K562 (cell line): ENCODE data around the gene INPP5D. TPM values are rescaled to one million over a fixed set of nuclear protein-coding genes. Genes with fewer than 3 reads are reported as not detected.

ENCODE experiments used
- ATAC-seq: fragments of 200-7000 bp; cut with Tn5 transposase; 3 replicates; pipeline ENCODE4 v1.9.1; 2020; ENCODE audit warnings: moderate library complexity
- BruUV-seq: library from RNA; stranded (reverse); fragments of 400-500 nt; replicated peaks from 2 replicates; lab custom pipeline; 2021; lab: Mats Ljungman, UMichigan
- CTCF ChIA-PET: fragments of 300-600 bp; formaldehyde crosslinking; extraction: SDS; loops from one replicate; lab custom pipeline; 2021; ENCODE audit warnings: low intra/inter-chr PET ratio; lab: Yijun Ruan, JAX
- POLR2A ChIA-PET: fragments of 300-600, 350-650 bp; sonication (Branson Sonifier 250); formaldehyde crosslinking; extraction: SDS; loops from one replicate; lab custom pipeline; 2021; ENCODE audit warnings: antibody characterized with exemption, inconsistent platforms; lab: Yijun Ruan, JAX
- DNase-seq, 4 experiments: peaks; one replicate each; pipeline versions ENCODE4 v3.0.0 to v3.0.0-alpha.2; 2011 to 2018; ENCODE audit warnings: low spot score in 3 of 4, mixed read lengths in 3 of 4; ENCODE audit errors: extremely low read depth in 1 of 4
- FAIRE-seq: peaks from 2 replicates; lab custom pipeline; 2011; peaks lifted over from hg19 to GRCh38; lab: Jason Lieb, UNC
- H2AFZ ChIP-seq: 2 replicates; pipeline ENCODE4 v1.6.0; 2011; ENCODE audit warnings: low read depth, low read length, control low read depth, inconsistent platforms
- H3K27ac ChIP-seq: fragments of 200-600 bp; 3 replicates; pipeline ENCODE4 v1.8.0; 2011; ENCODE audit warnings: low read depth, mild to moderate bottlenecking, control low read depth, inconsistent platforms, low read length, moderate library complexity, mixed read lengths; ENCODE audit errors: extremely low read depth
- H3K27me3 ChIP-seq, 2 experiments: fragments of 300-600 bp in 1 of 2; 2 replicates in 1 of 2; 3 replicates in 1 of 2; pipeline versions ENCODE4 v1.6.0 to v1.8.0; 2011; ENCODE audit warnings: inconsistent platforms in 2 of 2, low read length in 2 of 2, mild to moderate bottlenecking in 1 of 2, mixed read lengths in 1 of 2, moderate library complexity in 1 of 2; ENCODE audit not compliant: control insufficient read depth in 2 of 2, insufficient read depth in 2 of 2
- H3K36me3 ChIP-seq: fragments of 300-600 bp; 3 replicates; pipeline ENCODE4 v1.8.0; 2011; ENCODE audit warnings: mild to moderate bottlenecking, low read length, inconsistent platforms; ENCODE audit not compliant: control insufficient read depth, insufficient read depth
- H3K4me1 ChIP-seq, 2 experiments: fragments of 200-600 bp in 1 of 2; replicated peaks in 1 of 2; 2 replicates in 1 of 2; 3 replicates in 1 of 2; pipeline versions ENCODE4 v1.5.1 to v1.8.0; 2011; ENCODE audit warnings: inconsistent platforms in 2 of 2, low read length in 2 of 2, mild to moderate bottlenecking in 1 of 2, mixed read lengths in 1 of 2, moderate library complexity in 1 of 2; ENCODE audit not compliant: control insufficient read depth in 2 of 2, insufficient read depth in 2 of 2
- H3K4me2 ChIP-seq: 2 replicates; pipeline ENCODE4 v1.6.1; 2011; ENCODE audit warnings: low read length, control low read depth, inconsistent platforms, mixed read lengths; ENCODE audit not compliant: insufficient read depth
- H3K4me3 ChIP-seq: fragments of 200-600 bp; sonication (generic), shearing (Covaris generic); 2 replicates; pipeline ENCODE4 v1.5.1; 2016; ENCODE audit warnings: control low read depth, inconsistent platforms
- H3K79me2 ChIP-seq: fragments of 200-600 bp; 3 replicates; pipeline ENCODE4 v1.8.0; 2011; ENCODE audit warnings: low read length, inconsistent platforms; ENCODE audit not compliant: control insufficient read depth, insufficient read depth
- H3K9ac ChIP-seq, 2 experiments: 2 replicates each; pipeline versions ENCODE4 v1.6.0 to v1.6.1; 2011; ENCODE audit warnings: low read depth in 2 of 2, low read length in 2 of 2, control low read depth in 1 of 2, inconsistent platforms in 1 of 2, mild to moderate bottlenecking in 1 of 2, mixed read lengths in 1 of 2; ENCODE audit not compliant: insufficient read depth in 1 of 2
- H3K9me1 ChIP-seq: one replicate; pipeline ENCODE4 v1.6.0; 2011; ENCODE audit warnings: inconsistent platforms, mild to moderate bottlenecking, low read length, moderate library complexity; ENCODE audit not compliant: control insufficient read depth, insufficient read depth
- H3K9me3 ChIP-seq: replicated peaks from 2 replicates; pipeline ENCODE4 v1.5.1; 2011; ENCODE audit warnings: low read depth, low read length, inconsistent platforms; ENCODE audit not compliant: control insufficient read depth, insufficient read depth
- H4K20me1 ChIP-seq: replicated peaks from 2 replicates; pipeline ENCODE4 v1.6.1; 2011; ENCODE audit warnings: low read length, inconsistent platforms, mixed read lengths; ENCODE audit not compliant: control insufficient read depth, insufficient read depth
- ATF2 ChIP-seq: sonication (generic); formaldehyde crosslinking; IDR thresholded peaks from 2 replicates; pipeline ENCODE4 v1.8.1; 2022; ENCODE audit warnings: missing genetic modification reagents
- FOXJ3 ChIP-seq: sonication (generic); formaldehyde crosslinking; IDR thresholded peaks from 2 replicates; pipeline ENCODE4 v1.4.0; 2020; ENCODE audit warnings: mild to moderate bottlenecking, missing genetic modification reagents
- HINFP ChIP-seq: fragments of 450-650 bp; conservative IDR thresholded peaks from 2 replicates; pipeline ENCODE4 v1.6.1; 2016; ENCODE audit warnings: missing genetic modification characterization, low read depth, mild to moderate bottlenecking, control low read depth, missing compliant biosample characterization
- ILK ChIP-seq: fragments of 450-650 bp; IDR thresholded peaks from 2 replicates; pipeline ENCODE4 v1.6.1; 2016; ENCODE audit warnings: missing genetic modification characterization, low read depth, mild to moderate bottlenecking, missing compliant biosample characterization, moderate library complexity, borderline replicate concordance
- KDM4B ChIP-seq, 2 experiments: fragments of 450-650 bp in 1 of 2; sonication (generic) in 1 of 2; IDR thresholded peaks; 2 replicates each; pipeline ENCODE4 v1.6.1; 2016 to 2017; ENCODE audit warnings: borderline replicate concordance in 2 of 2, antibody characterized with exemption in 1 of 2, low read depth in 1 of 2, mild to moderate bottlenecking in 1 of 2
- MAFF ChIP-seq: IDR thresholded peaks from 2 replicates; pipeline ENCODE4 v1.6.1; 2012; ENCODE audit warnings: low read length, improper control_type of control experiment
- NFRKB ChIP-seq: fragments of 450-650 bp; IDR thresholded peaks from 2 replicates; pipeline ENCODE4 v1.6.1; 2016; ENCODE audit warnings: low read depth
- RAD21 ChIP-seq, 2 experiments: fragments of 250-450 bp in 1 of 2; fragments of 450-650 bp in 1 of 2; sonication (Bioruptor Pico) in 1 of 2; formaldehyde crosslinking in 1 of 2; IDR thresholded peaks in 1 of 2; conservative IDR thresholded peaks in 1 of 2; 2 replicates each; pipeline versions ENCODE4 v1.4.0 to v1.8.0; 2020 to 2022; ENCODE audit warnings: mild to moderate bottlenecking in 2 of 2, moderate library complexity in 1 of 2
- RBM25 ChIP-seq: fragments of 200-400 bp; formaldehyde crosslinking; IDR thresholded peaks from 2 replicates; pipeline ENCODE4 v1.6.1; 2018; ENCODE audit warnings: low read length, low read depth, moderate library complexity; ENCODE audit not compliant: severe bottlenecking
- RFX1 ChIP-seq: fragments of 450-650 bp; IDR thresholded peaks from 2 replicates; pipeline ENCODE4 v1.6.1; 2016; ENCODE audit warnings: mild to moderate bottlenecking, moderate library complexity
- SRF ChIP-seq, 2 experiments: fragments of 250-450, 450-650 bp in 1 of 2; sonication (Bioruptor Pico) in 1 of 2; sonication (generic) in 1 of 2; formaldehyde crosslinking; IDR thresholded peaks; 2 replicates each; pipeline versions ENCODE4 v1.5.0 to v1.5.1; 2020 to 2022; ENCODE audit warnings: mild to moderate bottlenecking in 1 of 2, missing genetic modification reagents in 1 of 2
- ZNF12 ChIP-seq: sonication (generic); formaldehyde crosslinking; IDR thresholded peaks from 2 replicates; pipeline ENCODE4 v1.4.0; 2020; ENCODE audit warnings: mild to moderate bottlenecking, missing genetic modification reagents
- ZNF561 ChIP-seq: fragments of 450-650 bp; formaldehyde crosslinking; conservative IDR thresholded peaks from 2 replicates; pipeline ENCODE4 v1.4.0; 2020; ENCODE audit warnings: mild to moderate bottlenecking, moderate library complexity
- WGBS: fragments of 100-300 bp; shearing (Covaris generic); methylation state at CpG from one replicate; pipeline ENCODE4 v1.1.6; 2016; ENCODE audit warnings: low coverage, mixed read lengths; ENCODE audit not compliant: insufficient coverage; ENCODE audit errors: missing lambda C conversion rate; 5-methylcytosine and 5-hydroxymethylcytosine counted together
- in situ Hi-C: fragments of 300-500 bp; cut with MboI; formaldehyde crosslinking; loops from 4 replicates; pipeline ENCODE4 v1.15.0; 2018; ENCODE audit warnings: inconsistent platforms, mixed read lengths
- intact Hi-C: fragments of 100-400 bp; cut with micrococcal nuclease; formaldehyde crosslinking; loops from 2 replicates; pipeline ENCODE4 v1.14.2; 2022
- polyA plus RNA-seq, 8 experiments: library from polyadenylated mRNA; depleted of rRNA in 4 of 8; stranded (reverse) in 5 of 8; unstranded in 3 of 8; fragments of >200 nt; fragmentation: Nextera tagmentation in 2 of 8; fragmentation: Illumina TruSeq in 1 of 8; extraction: Ambion mirVana in 2 of 8; extraction: Trizol in 1 of 8; gene quantifications; 2 replicates each; pipeline versions ENCODE4 v1.2.1 to v1.2.3, GENCODE V29; 2011 to 2014; ENCODE audit warnings: inconsistent platforms in 1 of 8, missing spikeins in 1 of 8
- total RNA-seq, 7 experiments: library from RNA; depleted of rRNA in 6 of 7; stranded (reverse); fragments of >200 nt in 6 of 7; fragmentation: Illumina TruSeq in 2 of 7; extraction: Trizol in 2 of 7; gene quantifications; 2 replicates each; pipeline versions ENCODE4 v1.2.1 to v1.2.3, GENCODE V29; 2011 to 2021; ENCODE audit warnings: low replicate concordance in 1 of 7
- TF ChIP-seq, protein P1 (sequence below), 3 experiments: fragments of 200-800 bp in 1 of 3; fragments of 250-450 bp in 1 of 3; fragments of 450-650 bp in 1 of 3; sonication (Bioruptor Pico) in 1 of 3; sonication (Bioruptor generic) in 1 of 3; formaldehyde crosslinking in 1 of 3; IDR thresholded peaks; 2 replicates each; pipeline versions ENCODE4 v1.6.1 to v1.8.0; 2016 to 2022; ENCODE audit warnings: mild to moderate bottlenecking in 2 of 3, missing genetic modification characterization in 2 of 3, missing compliant biosample characterization in 1 of 3, moderate library complexity in 1 of 3

INPP5D gene
- total and polyA plus RNA-seq, 9 of the 15 experiments (the other 6 are each of a cell fraction or from before 2014, with no cell fraction given): 0.55 to 6.2 (median 2.2) TPM

DNA sequence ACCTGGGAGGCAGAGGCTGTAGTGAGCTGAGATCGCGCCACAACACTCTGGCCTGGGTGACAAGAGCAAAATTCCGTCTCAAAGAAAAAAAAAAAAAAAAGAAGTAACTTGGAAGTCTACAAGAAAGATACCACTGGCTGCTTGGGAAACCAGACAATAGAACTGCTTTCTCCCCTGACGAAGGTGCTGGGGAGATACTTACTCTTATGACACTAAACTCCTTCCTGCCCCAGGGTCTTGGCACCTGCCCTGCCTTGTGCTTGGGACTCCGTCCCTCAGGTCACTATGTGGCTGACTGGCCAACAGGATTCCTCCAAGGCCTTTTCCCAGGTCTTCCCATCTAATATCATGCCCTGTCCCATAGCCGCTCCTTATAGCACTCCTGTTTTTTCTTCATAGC, 30.7 kb downstream of the INPP5D start:
- no peak for FAIRE-seq
- H3K9ac ChIP-seq: peak overlapping the region in 1 of 2 experiments; percentile 12; a peak in 2 of 4 replicates
- H3K4me2 ChIP-seq: peak overlapping the region; percentile 53; the same call in 1 of the 2 replicates
- no peak overlapping the region for H3K4me3 ChIP-seq
- no peak overlapping the region; the same call in 1 of the 2 replicates for H2AFZ ChIP-seq
- intact Hi-C loops: no loop called here
- ChIA-PET CTCF (no interaction called here), POLR2A (interaction anchor here (0.7 to 1.9 kb wide), 3 partner anchors 8 to 16 kb away, joined by 4 to 8 read pairs (median 4); no protein-coding TSS in a partner anchor)
- no peaks in the 10 kb centered on the region for H3K27me3 ChIP-seq
- H3K27ac ChIP-seq: peak overlapping the region; percentile 81
- H3K36me3 ChIP-seq: no peaks in the 10 kb centered on the region
- H3K9me1 ChIP-seq: peaks cover 2% of the 10 kb centered on the region
- H4K20me1 ChIP-seq: no peaks in the 10 kb centered on the region
- H3K9me3 ChIP-seq: no peaks in the 10 kb centered on the region
- H3K79me2 ChIP-seq: no peaks in the 10 kb centered on the region
- peaks cover 38 to 41% of the 10 kb centered on the region in 2 experiments for H3K4me1 ChIP-seq
- WGBS: 52% methylated on average over 3 of the region's 6 CpGs
- no peak; the same call in 2 of the 3 replicates for ATAC-seq
- in situ Hi-C loops: no loop called here
- no peak for DNase-seq
- BruUV-seq: no TSS peak
- TF ChIP-seq SRF (CRISPR knock-in tag; IDR thresholded peaks at IDR 0.05) (no peak), NFRKB (no peak), HINFP (tag) (no peak), ZNF561 (CRISPR knock-in tag) (no peak), ILK (tag) (no peak), FOXJ3 (CRISPR knock-in tag) (no peak), ATF2 (CRISPR knock-in tag) (no peak), KDM4B (IDR thresholded peaks at IDR 0.05; ENCODE audit: borderline replicate concordance in 2 of 2, low read depth in 1 of 2) (no peak), RFX1 (no peak), MAFF (no peak), RBM25 (peak; percentile 57), RAD21 (CRISPR knock-in tag; conservative IDR thresholded peaks at IDR 0.05 in 1 of 2, IDR thresholded peaks at IDR 0.05 in 1 of 2) (no peak), ZNF12 (no peak)
- TF ChIP-seq, protein P1, sequence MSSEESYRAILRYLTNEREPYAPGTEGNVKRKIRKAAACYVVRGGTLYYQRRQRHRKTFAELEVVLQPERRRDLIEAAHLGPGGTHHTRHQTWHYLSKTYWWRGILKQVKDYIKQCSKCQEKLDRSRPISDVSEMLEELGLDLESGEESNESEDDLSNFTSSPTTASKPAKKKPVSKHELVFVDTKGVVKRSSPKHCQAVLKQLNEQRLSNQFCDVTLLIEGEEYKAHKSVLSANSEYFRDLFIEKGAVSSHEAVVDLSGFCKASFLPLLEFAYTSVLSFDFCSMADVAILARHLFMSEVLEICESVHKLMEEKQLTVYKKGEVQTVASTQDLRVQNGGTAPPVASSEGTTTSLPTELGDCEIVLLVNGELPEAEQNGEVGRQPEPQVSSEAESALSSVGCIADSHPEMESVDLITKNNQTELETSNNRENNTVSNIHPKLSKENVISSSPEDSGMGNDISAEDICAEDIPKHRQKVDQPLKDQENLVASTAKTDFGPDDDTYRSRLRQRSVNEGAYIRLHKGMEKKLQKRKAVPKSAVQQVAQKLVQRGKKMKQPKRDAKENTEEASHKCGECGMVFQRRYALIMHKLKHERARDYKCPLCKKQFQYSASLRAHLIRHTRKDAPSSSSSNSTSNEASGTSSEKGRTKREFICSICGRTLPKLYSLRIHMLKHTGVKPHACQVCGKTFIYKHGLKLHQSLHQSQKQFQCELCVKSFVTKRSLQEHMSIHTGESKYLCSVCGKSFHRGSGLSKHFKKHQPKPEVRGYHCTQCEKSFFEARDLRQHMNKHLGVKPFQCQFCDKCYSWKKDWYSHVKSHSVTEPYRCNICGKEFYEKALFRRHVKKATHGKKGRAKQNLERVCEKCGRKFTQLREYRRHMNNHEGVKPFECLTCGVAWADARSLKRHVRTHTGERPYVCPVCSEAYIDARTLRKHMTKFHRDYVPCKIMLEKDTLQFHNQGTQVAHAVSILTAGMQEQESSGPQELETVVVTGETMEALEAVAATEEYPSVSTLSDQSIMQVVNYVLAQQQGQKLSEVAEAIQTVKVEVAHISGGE (CRISPR knock-in tag; IDR thresholded peaks at IDR 0.05): 0 out of 6 replicates have a peak, but pooled peaks of 1 of the 3 experiments have one; percentile 2
